ENCODE results near the gene LSS.

DNA sequence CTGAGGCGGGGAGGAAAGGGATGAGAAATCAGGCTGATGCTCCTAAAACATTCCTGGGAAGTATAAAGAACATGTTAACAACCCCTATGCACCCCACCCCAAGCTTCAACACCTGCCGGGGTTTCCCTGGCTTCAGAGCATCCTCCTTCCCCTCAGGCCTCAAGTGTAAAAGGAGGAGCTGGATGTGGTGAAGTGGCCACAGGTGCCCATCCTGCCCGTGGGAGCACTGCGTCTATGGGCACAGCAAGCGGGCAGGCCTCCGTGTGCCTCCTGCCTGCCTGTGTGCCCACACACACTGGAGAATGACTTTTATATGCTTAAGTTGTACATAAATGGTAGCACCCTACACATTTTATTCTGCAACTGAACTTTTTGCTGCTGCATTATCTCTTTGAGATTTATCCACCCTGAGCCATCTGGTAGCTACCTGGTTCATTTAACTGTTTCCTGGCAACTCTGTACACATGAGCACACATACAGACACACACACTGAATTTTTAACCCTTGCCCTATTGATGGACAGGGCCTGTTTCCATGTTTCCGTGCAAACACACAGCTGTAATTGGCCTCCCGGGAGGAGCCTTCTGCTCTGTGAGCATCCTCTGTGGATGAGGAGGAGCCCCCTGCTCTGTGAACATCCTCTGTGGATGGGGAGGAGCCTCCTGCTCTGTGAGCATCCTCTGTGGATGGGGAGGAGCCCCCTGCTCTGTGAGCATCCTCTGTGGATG is 59.8 kb downstream of the LSS start:
- TF ChIP-seq TAF7 (optimal IDR thresholded peaks at IDR 0.05; ENCODE audit: borderline replicate concordance, low read depth, low read length), result no peak
- TF ChIP-seq POLR2A (IDR thresholded peaks at IDR 0.05; ENCODE audit: control extremely low read depth in 1 of 2, low read depth in 2 of 2, low read length in 2 of 2), result no peak
- TF ChIP-seq RFX5 (IDR thresholded peaks at IDR 0.05; ENCODE audit: borderline replicate concordance, low read depth, low read length), result no peak
- TF ChIP-seq, protein P1, sequence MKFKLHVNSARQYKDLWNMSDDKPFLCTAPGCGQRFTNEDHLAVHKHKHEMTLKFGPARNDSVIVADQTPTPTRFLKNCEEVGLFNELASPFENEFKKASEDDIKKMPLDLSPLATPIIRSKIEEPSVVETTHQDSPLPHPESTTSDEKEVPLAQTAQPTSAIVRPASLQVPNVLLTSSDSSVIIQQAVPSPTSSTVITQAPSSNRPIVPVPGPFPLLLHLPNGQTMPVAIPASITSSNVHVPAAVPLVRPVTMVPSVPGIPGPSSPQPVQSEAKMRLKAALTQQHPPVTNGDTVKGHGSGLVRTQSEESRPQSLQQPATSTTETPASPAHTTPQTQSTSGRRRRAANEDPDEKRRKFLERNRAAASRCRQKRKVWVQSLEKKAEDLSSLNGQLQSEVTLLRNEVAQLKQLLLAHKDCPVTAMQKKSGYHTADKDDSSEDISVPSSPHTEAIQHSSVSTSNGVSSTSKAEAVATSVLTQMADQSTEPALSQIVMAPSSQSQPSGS (IDR thresholded peaks at IDR 0.05; ENCODE audit: low read length), result no peak
- TF ChIP-seq, protein P2, sequence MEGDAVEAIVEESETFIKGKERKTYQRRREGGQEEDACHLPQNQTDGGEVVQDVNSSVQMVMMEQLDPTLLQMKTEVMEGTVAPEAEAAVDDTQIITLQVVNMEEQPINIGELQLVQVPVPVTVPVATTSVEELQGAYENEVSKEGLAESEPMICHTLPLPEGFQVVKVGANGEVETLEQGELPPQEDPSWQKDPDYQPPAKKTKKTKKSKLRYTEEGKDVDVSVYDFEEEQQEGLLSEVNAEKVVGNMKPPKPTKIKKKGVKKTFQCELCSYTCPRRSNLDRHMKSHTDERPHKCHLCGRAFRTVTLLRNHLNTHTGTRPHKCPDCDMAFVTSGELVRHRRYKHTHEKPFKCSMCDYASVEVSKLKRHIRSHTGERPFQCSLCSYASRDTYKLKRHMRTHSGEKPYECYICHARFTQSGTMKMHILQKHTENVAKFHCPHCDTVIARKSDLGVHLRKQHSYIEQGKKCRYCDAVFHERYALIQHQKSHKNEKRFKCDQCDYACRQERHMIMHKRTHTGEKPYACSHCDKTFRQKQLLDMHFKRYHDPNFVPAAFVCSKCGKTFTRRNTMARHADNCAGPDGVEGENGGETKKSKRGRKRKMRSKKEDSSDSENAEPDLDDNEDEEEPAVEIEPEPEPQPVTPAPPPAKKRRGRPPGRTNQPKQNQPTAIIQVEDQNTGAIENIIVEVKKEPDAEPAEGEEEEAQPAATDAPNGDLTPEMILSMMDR (IDR thresholded peaks at IDR 0.05; ENCODE audit: control extremely low read depth in 1 of 3, insufficient read depth in 1 of 3, low read depth in 1 of 3, low read length in 3 of 3), result no peak
- no peak for TF ChIP-seq JUN (IDR thresholded peaks at IDR 0.05; ENCODE audit: low read depth, low read length)
- TF ChIP-seq POLR2AphosphoS5 (IDR thresholded peaks at IDR 0.05; ENCODE audit: low read depth, low read length), result no peak
- no peak for TF ChIP-seq TCF12 (IDR thresholded peaks at IDR 0.05; ENCODE audit: low read depth, low read length)
- no peak for TF ChIP-seq RXRA (IDR thresholded peaks at IDR 0.05; ENCODE audit: insufficient read depth, low read depth, low read length)
- no peak for TF ChIP-seq GTF2F1 (IDR thresholded peaks at IDR 0.05; ENCODE audit: borderline replicate concordance, low read depth, low read length)

Data from H1 (cell line).